Activated CD8-positive, alpha-beta memory T cell treated with anti-CD3 and anti-CD28 coated beads, Interleukin-2, amount 50 U/mL, for 24 hours (primary cell): ENCODE data around the gene SLC8A1.

Source experiments
- DNase-seq: peaks from one replicate; pipeline ENCODE4 v3.0.0-alpha.2; 2020; ENCODE audit errors: extremely low read depth

The SLC8A1 gene

GRCh38 chr2:40451918-40452605, at the start of gene SLC8A1:
TSS of gene SLC8A1 (minus strand) at chr2:40452090.
- DNase-seq, result no peak

- DNase-seq, result no peak
Measured at GRCh38 chr2:40499437-40499836, 47.5 kb upstream of the SLC8A1 start.

- DNase-seq, result no peak
Measured at GRCh38 chr2:40497251-40497859, 45.5 kb upstream of the SLC8A1 start.

GRCh38 chr2:40489678-40489960, 37.7 kb upstream of the SLC8A1 start:
- no peak for DNase-seq

- no peak for DNase-seq
Measured at GRCh38 chr2:40488927-40489677, 37.2 kb upstream of the SLC8A1 start.

- no peak for DNase-seq
Measured at GRCh38 chr2:40488101-40488601, 36.3 kb upstream of the SLC8A1 start.

GRCh38 chr2:40487602-40488001, 35.7 kb upstream of the SLC8A1 start:
- no peak for DNase-seq

GRCh38 chr2:40485854-40486253, 34.0 kb upstream of the SLC8A1 start:
- DNase-seq, result no peak

- DNase-seq, result no peak
Measured at GRCh38 chr2:40485318-40485717, 33.4 kb upstream of the SLC8A1 start.

GRCh38 chr2:40483549-40484243, 31.8 kb upstream of the SLC8A1 start:
- DNase-seq, result no peak

- DNase-seq, result no peak
Measured at GRCh38 chr2:40480596-40480995, 28.7 kb upstream of the SLC8A1 start.

GRCh38 chr2:40480073-40480472, 28.2 kb upstream of the SLC8A1 start:
- DNase-seq, result no peak

- DNase-seq, result no peak
Measured at GRCh38 chr2:40477361-40477760, 25.5 kb upstream of the SLC8A1 start.

GRCh38 chr2:40476436-40476835, 24.5 kb upstream of the SLC8A1 start:
- no peak for DNase-seq

GRCh38 chr2:40474306-40474705, 22.4 kb upstream of the SLC8A1 start:
- DNase-seq, result no peak

GRCh38 chr2:40471866-40472265, 20.0 kb upstream of the SLC8A1 start:
- no peak for DNase-seq

- DNase-seq, result no peak
Measured at GRCh38 chr2:40470822-40471813, 19.2 kb upstream of the SLC8A1 start.

GRCh38 chr2:40466935-40467572, 15.2 kb upstream of the SLC8A1 start:
- DNase-seq, result no peak

- DNase-seq, result no peak
Measured at GRCh38 chr2:40466332-40466906, 14.5 kb upstream of the SLC8A1 start.

- DNase-seq, result no peak
Measured at GRCh38 chr2:40463112-40463511, 11.2 kb upstream of the SLC8A1 start.
